GM19467 (cell line): Measurements from ENCODE around the gene ZFYVE27.

Source experiments
- ATAC-seq: cut with Tn5 transposase; IDR thresholded peaks from one replicate; pipeline ENCODE4 v1.9.1; 2021; ENCODE audit warnings: mild to moderate bottlenecking, moderate library complexity; ENCODE audit not compliant: unreplicated experiment

The ZFYVE27 gene

GRCh38 chr10:97714401-97715258, 22.3 kb upstream of the ZFYVE27 start:
- peak; percentile 26 for ATAC-seq

GRCh38 chr10:97715259-97715874, 21.6 kb upstream of the ZFYVE27 start:
- no peak for ATAC-seq

- no peak for ATAC-seq
Measured at GRCh38 chr10:97717627-97718026, 19.3 kb upstream of the ZFYVE27 start.

GRCh38 chr10:97718178-97718577, 18.8 kb upstream of the ZFYVE27 start:
- no peak for ATAC-seq

GRCh38 chr10:97718659-97719142, 18.2 kb upstream of the ZFYVE27 start:
- ATAC-seq = no peak

- no peak for ATAC-seq
Measured at GRCh38 chr10:97719602-97720001, 17.3 kb upstream of the ZFYVE27 start.

GRCh38 chr10:97721871-97722780, 14.8 kb upstream of the ZFYVE27 start:
- ATAC-seq = no peak

GRCh38 chr10:97723001-97723400, 13.9 kb upstream of the ZFYVE27 start:
- no peak for ATAC-seq

GRCh38 chr10:97724341-97724941, 12.5 kb upstream of the ZFYVE27 start:
- ATAC-seq = no peak

- no peak for ATAC-seq
Measured at GRCh38 chr10:97726636-97727178, 10.2 kb upstream of the ZFYVE27 start.

GRCh38 chr10:97729014-97729413, 7.9 kb upstream of the ZFYVE27 start:
- no peak for ATAC-seq

GRCh38 chr10:97731346-97732051, 5.4 kb upstream of the ZFYVE27 start:
- no peak for ATAC-seq

GRCh38 chr10:97732052-97732359, 4.9 kb upstream of the ZFYVE27 start:
- no peak for ATAC-seq

GRCh38 chr10:97733256-97733655, 3.7 kb upstream of the ZFYVE27 start:
- no peak for ATAC-seq

- ATAC-seq = no peak
Measured at GRCh38 chr10:97734021-97734420, 2.9 kb upstream of the ZFYVE27 start.

GRCh38 chr10:97736403-97736901, 476 bp upstream of the ZFYVE27 start:
- ATAC-seq = peak; percentile 36

- no peak for ATAC-seq
Measured at GRCh38 chr10:97737770-97738265, 890 bp downstream of the ZFYVE27 start.

GRCh38 chr10:97738616-97739015, 1.7 kb downstream of the ZFYVE27 start:
- ATAC-seq = no peak

GRCh38 chr10:97740613-97741012, 3.7 kb downstream of the ZFYVE27 start:
- ATAC-seq = no peak
